Stimulated activated CD4-positive, alpha-beta T cell treated with anti-CD3 and anti-CD28 coated beads, Interleukin-12 subunit alpha, Interleukin-12 subunit beta, amount 100 ng/mL, for 48 hours (primary cell): ENCODE results near the gene SDK1.

ENCODE experiments used
- DNase-seq, 3 donors: peaks; one replicate each; pipeline ENCODE4 v3.0.0-alpha.2; 2020; ENCODE audit warnings: low read depth in 2 of 3, low spot score in 1 of 3

The SDK1 gene

DNA sequence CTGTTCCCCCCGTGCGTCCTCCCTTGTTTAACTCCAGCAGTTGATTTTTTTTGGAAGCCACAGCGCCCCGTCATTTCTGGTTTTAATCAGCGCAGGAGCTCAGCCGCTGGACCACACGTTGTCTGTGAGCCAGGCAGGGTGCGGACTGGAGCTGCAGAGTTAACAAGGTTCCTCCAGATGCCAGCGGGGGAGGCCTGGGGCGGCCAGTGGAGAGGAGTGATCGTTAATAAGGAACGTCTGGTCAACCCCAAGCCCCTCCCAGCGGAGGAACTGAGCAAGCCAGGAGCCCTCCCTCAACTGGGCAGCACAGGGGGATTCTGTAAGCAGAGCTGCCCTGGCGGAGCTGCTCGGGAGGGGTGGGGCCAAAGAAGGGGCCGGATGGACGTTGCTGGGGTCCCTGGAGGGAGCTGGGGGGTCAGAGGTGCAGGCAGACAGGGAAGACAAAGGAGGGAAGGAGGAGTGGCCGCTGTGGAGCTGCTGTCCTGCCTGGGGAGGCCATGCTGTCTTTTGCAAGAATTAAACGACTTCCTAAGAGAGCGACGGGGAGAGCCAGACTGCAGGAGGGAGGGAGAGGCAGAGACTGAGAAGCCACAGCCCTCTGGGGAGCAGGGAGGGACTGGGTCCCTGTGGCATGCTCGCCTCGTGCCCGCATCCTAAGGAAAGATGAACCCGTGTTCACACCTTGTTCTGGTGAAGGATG, 843.9 kb downstream of the SDK1 start:
- DNase-seq = no peak

- DNase-seq = no peak
These were observed 844.5 kb downstream of the SDK1 start for GRCh38 chr7:4145576-4145975.

DNA sequence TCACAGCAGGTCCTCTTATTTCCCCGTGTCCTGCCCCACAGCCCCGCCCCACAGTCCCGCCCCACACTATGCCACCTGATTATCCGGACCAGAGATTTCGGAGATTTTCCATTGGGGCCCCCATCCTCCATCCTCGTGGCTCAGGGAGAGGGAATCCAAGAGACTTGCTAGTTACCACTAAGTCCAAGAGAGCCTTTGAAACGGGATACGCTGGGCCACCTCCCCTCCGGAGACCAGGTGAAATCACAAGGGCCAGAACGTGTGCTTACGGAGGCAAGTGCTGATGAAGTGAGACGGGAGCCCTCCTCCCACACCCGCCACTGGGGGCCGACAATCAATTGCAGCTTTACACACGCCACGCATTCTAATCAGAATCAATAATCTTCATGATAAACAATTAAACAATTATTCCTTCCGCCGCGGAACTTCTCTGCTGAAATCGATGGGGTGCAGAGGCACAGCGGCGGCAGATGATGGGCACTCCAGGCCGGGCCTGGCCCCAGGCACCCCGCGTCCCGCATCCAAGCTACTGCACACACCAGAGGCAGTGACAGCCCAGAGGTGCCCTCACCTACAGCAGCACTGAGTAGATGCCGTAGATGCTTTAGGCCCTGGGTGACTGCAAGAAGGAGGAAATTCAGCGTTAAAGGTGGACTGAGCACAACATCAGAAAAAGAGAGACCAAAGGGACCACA, 847.0 kb downstream of the SDK1 start:
- no peak for DNase-seq

- DNase-seq = no peak
These were observed 848.2 kb downstream of the SDK1 start for GRCh38 chr7:4149236-4149635.

GRCh38 chr7:4149645-4150044, 848.6 kb downstream of the SDK1 start:
- DNase-seq = no peak

GRCh38 chr7:4150731-4151130, 849.7 kb downstream of the SDK1 start:
- DNase-seq = no peak

DNA sequence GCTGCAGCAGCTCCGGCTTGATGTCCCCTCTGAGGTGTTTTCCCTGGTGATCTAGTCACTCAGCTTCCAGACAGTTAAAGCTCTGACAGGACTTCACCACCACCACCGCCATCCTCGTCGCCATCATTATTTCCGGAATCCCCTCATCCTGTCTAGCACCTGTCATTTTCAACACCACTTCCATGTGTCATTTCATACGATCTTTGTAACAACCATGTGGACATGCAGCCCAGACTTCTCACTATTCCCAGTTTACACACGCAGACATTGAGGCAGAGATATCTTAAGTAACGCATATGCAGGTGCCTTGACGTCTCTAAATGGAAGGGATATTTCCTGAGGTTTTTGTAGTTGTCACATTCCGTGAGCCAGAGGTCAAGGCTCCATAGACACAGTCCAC, 850.5 kb downstream of the SDK1 start:
- DNase-seq = no peak

- DNase-seq = no peak
These were observed 851.0 kb downstream of the SDK1 start for GRCh38 chr7:4151926-4152549.

DNA sequence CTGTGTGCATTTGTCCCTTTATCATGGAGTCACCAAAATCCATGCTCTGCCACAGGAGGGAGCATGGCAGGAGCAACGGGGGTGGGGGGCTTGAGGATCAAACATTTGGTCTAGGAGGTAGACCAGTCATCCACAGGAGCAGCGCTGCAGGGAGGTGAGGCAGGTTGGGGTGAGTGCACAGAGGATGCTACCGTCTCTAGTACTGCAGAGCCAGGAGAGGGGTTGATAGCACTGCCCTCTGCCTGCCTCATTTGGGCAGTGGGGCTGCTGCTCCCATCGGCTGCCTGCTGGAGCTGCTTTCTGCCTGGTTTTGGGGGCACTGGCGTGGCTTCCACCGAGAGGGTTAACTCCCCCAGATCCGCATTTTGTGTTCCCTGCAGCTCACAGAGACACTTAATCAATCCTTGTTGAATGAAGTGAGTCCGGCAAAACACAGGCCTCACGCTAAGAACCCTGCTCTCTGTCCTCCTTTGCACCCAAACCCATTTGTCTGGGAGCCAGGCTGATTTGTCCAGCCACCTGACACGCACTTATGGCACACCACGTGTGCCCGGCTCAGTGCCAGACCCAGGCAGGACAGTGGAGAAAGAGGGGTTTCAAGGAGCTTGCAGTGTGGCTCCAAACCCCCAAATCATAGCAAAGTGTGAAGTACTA, 854.0 kb downstream of the SDK1 start:
- no peak for DNase-seq

- no peak for DNase-seq
These were observed 855.1 kb downstream of the SDK1 start for GRCh38 chr7:4156190-4156589.

GRCh38 chr7:4157651-4158050, 856.6 kb downstream of the SDK1 start:
- DNase-seq = no peak

DNA sequence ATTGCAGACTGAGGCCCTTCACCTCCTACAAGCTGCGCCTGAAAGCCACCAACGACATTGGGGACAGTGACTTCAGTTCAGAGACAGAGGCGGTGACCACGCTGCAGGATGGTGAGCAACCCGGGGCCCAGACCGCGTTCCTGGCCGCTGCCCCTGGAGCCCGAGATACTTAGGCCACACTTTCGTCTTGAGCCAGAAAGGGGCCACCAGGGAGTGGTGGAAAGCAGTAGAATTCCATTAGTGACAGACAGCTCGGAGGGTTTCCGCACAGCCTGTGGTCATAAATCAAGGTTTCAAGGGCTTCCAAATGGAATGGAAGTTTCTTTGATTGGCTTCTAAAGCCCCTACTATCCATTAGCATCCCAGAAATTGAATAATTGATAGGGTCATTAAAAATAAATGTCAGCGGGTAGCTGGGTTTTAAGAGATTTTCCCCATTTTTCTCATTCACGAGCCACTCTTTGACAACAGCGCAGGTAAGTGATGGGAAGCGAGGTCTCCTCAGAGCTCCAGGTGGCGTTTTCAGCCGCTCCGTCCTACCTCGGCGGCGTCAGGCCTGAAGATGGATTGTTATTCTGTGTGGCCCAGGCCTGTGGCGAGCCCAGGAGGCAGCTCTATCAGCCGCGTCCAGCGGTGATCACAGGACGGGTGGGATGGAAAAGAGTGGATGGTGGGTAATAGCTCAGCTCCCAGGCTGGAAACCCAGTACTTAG, 857.5 kb downstream of the SDK1 start:
- no peak for DNase-seq

DNA sequence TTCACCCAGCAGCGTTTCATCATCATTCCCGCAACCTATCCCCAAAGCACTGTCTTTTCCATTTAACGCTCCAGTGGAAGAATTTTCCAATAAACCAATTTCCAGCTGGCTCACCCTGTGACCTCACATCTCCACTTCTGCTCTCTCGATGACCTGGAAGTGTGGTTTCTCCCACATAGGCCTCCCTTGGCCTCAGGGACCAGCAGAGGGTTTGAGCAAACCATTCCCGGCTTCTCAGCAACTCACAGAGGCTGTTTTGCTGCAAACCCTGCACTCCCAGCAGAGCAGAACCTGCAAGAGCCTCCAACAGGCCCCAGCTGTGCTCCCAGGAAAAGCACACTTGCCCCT, 858.1 kb downstream of the SDK1 start:
- no peak for DNase-seq

- no peak for DNase-seq
These were observed 858.9 kb downstream of the SDK1 start for GRCh38 chr7:4159761-4160554.

- DNase-seq = no peak
These were observed 862.0 kb downstream of the SDK1 start for GRCh38 chr7:4162884-4163564.

GRCh38 chr7:4163565-4164203, 862.6 kb downstream of the SDK1 start:
- DNase-seq = no peak

DNA sequence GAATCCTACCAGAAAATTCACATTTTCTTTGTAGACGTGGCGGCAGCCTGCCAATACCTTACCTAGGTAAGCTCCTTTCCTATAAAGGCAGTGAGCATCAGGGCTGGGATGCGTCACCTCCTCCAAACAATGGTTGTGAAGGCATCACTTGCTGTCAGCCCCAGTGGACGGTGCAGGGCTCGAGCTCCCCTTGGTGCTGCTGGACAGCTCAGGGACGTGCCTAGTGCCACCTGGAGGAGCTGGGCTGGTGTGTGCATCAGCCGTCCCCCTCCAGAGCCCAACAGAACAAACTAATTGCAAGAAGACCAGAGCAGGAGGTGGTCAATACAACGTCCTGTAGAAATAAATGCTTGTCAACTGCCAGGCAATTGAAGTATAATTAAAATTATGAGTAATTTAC, 863.5 kb downstream of the SDK1 start:
- DNase-seq = no peak

GRCh38 chr7:4166340-4166739, 865.3 kb downstream of the SDK1 start:
- no peak for DNase-seq

DNA sequence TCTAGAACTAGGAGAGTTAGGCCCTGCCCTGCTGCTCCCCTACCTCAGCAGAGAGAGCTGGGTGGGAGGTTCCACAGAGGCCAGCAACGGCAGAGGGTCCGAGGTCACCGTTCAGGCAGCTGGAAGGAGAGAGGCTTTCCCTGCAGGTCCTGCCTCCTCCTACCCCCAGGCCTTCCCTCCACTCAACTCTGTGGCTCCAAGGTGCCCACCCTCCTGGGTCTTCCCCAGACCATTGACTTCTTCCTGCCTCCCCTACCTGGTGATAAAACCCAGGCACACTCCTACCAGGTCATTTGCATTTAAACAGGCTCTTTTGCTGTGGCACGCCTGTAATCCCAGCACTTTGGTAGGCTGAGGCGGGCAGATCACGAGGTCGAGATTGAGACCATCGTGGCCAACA, 865.8 kb downstream of the SDK1 start:
- no peak for DNase-seq
